HG03135 (cell line): ENCODE data around the gene ZNF383.
A peak's percentile ranks its signal among the peaks of the same experiment; 100 is the strongest.
"Not testable (repeated sequence)": the region's sequence is repeated elsewhere in the genome, so short reads cannot be mapped to it uniquely, and the experiment has no call there.

Source experiments
- ATAC-seq: cut with Tn5 transposase; IDR thresholded peaks from one replicate; pipeline ENCODE4 v1.9.1; 2021; ENCODE audit warnings: mild to moderate bottlenecking, moderate library complexity; ENCODE audit not compliant: unreplicated experiment

ZNF383 gene

DNA sequence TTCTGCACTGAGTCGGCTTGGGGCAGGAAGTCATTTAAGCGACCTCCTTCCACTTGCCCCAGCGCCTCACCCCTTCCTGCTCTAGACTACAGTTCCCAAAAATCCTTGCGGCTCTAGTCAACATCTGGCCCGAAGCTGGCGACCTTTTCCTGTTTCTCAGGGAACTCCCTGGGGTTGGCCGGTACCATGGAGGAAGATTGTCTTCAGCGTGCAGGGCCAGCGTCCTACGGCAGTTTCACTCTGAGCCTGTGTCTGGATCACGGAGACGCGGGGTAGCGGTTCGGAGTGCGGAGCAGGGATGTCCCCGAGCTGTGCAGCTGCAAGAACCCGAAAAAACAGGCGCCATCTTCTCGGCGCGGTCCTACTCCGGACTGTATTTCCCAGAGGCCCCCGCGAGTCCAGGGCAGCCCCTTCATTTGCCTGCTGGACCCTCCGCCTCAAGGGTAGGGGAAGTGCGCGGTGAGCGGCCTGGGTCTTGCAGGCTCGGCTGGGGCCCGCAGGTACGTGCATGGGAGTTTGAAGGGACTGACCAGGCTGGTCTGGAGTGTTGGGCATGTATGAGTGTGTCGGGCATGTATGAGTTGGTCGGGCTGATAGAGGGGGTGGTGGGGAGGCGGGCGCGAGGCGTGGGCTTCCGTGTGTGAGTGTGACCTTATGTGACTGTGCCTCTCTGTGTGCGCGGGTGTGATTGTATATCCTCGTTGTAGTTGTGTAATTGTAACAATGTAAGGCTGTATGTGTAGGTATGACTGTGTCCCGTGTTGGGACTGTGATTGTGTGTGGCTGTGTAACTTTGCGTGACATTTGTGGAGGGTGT lies at the start of gene ZNF383:
Gene ZNF383, plus strand, starts transcription at position 440 of the 817 bp plus-strand sequence. CDS start 12,240 bp downstream, outside the sequence.
- ATAC-seq: peak; percentile 85

DNA sequence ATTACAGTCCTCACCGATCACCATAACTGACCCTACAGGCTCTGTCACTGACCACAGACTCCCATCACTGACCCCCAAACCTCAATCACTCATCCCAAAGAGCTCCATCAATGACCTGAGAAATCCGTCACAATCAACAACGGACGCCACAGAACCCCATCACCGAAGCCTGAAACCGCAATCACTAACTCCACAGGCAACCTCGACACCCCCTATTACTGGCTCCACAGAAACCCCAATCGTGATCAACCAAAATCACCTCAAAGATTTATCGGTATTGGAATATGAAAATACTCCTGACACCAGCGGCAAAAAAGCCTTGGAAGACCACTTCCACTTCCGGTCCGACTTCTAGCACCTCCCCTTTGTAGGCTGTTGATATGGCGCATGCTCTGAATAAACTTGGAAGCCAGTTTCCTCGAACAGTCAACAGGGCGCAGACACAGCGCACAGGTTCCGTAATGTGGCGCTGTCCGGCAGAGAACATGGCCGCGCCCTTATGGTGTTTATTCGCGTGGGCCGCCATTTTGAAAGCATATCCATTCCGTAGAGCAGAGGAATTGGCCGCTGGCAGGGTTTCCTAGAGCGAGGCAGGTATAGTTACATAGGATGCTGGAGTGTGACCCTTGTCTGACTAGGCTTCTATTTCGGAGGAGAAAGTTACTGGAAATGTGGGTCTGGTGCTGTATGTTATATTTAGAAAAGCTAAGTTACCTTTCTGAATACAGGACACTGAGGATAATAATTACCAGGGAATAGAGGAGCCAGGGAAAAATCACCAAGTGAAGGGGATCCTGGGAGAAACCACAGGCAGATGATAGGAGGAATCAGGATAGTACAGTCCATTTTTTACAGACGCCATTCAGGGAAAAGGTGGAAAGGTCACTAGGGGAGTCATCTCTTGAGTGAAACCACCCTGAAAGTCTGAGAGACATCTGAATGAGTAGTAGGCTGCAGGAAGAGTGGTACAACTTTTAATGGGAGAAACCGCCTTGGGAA lies 45.3 kb upstream of the ZNF383 start, which contains the start of gene ZNF585A:
Gene ZNF585A, minus strand, starts transcription at position 328 of the 999 bp plus-strand sequence. CDS start 2,785 bp downstream, outside the sequence.
- ATAC-seq: peak; percentile 95

DNA sequence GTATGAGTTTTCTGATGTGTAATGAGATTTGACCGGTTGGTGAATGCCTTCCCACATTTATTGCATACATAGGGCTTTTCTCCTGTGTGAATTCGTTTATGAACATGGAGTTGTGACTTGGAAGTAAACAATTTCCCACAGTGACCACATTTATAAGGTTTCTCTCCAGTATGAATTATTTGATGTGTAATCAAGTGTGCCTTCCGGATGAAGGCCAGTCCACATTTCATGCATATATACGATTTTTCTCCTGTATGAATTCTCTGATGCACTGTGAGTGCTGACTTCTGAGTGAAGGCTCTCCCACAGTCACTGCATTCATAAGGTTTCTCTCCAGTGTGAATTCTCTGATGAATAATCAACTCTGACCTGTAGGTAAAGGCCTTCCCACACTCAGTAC lies 31.9 kb upstream of the ZNF383 start:
- not testable (repeated sequence) for ATAC-seq

DNA sequence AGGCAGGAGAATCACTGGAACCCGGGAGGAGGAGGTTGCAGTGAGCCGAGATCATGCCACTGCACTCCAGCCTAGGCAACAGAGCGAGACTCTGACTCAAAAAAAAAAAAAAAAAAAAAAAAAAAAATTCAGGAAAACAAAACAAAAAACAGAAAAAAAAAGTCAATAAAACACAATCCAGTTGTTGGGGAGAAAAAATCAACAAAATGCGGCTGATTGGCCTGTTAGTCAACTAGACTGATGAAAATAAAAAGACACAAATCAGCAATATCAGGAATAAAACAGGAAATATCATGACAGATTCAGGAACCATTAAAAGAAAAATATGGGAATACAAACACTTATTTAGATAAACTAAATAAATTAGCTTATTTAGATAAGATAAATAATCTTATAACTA lies 22.8 kb upstream of the ZNF383 start:
- ATAC-seq: not testable (repeated sequence)

DNA sequence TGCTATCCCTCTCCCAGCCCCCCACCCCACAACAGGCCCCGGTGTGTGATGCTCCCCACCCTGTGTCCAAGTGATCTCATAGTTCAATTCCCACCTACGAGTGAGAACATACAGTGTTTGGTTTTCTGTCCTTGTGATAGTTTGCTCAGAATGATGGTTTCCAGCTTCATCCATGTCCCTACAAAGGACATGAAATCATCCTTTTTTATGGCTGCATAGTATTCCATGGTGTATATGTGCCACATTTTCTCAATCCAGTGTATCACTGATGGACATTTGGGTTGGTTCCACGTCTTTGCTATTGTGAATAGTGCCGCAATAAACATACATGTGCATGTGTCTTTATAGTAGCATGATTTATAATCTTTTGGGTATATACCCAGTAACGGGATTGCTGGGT lies 20.9 kb upstream of the ZNF383 start:
- not testable (repeated sequence) for ATAC-seq

DNA sequence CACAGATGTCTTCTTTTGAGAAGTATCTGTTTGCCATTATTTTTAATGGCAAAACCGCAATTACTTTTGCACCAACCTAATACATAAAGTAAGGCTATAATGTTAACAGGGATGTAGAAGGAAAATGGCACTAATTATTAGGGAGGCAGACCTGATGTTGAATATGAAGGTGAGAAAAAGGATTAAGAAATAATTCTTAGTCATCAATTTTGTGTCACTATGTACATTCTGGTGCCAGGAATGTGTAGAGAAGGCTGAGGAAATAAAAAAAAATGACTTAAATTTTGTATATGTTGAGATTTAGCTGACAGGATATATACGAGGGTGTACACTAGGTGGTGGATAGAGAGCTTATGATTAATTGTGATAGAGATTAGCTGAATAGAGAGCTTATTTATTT lies 20.2 kb upstream of the ZNF383 start:
- no peak for ATAC-seq

DNA sequence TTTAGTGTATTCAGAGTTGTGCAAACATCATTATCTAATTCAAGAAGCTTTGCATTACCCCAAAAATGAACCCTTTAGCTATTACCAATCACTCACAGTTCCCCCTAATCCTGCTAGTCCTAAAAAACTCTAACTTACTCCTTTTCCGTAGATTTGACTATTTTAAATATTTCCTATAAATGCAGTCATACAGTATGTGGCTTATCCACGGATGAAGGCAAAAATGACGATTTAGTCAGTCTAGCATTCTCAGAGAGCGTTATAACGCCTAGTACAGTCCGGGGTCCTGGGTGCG lies 587 bp upstream of the ZNF383 start:
- ATAC-seq: no peak

DNA sequence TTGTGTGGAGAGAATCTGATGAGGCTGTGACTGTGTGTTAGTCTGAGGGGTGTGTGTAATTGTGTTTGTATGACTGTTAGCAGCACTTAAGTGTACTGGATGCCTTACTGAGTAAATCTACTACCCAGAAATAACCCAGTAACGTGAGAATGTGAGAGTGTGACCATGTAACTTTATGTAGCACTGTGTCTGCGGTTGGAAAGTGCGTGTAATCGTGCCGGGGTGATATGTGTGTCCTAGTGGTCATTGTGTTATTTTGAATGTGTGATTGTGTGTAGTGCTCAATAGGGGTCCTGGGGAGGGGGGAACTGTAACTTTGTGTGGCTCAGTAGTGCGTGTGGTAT lies 550 bp downstream of the ZNF383 start:
- no peak for ATAC-seq

DNA sequence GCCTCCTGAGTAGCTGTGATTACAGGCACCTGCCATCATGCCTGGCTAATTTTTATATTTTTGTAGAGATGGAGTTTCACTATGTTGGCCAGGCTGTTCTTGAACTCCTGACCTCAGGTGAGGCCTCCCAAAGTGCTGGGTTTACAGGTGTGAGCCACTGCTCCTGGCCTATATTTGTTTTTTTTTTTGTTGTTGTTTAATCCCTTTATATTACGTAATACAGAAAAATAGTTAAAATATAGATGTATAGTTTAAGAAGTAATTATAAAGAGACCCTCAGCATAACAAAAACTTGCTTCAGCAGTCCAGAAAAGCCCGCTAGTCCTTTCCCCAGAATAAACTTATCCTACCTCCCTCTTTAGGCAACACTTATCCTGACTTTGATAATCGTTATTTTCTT lies 2.4 kb downstream of the ZNF383 start:
- no peak for ATAC-seq

DNA sequence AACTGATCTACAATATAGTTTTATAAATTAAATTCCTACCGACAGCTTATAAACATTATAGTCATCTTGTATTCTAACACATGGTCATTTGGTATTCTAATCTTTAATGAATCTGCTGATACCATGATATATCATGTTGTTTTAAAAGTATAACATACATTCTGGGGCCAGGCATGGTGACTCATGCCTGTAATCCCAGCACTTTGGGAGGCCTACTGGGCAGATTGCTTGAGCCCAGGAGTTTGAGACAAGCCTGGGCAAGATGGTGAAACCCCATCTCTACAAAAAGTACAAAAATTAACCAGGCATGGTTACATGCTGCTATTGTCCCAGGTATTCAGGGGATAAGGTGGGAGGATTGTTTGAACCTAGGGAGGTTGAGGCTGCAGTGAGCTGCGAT lies 3.1 kb downstream of the ZNF383 start:
- ATAC-seq: no peak

DNA sequence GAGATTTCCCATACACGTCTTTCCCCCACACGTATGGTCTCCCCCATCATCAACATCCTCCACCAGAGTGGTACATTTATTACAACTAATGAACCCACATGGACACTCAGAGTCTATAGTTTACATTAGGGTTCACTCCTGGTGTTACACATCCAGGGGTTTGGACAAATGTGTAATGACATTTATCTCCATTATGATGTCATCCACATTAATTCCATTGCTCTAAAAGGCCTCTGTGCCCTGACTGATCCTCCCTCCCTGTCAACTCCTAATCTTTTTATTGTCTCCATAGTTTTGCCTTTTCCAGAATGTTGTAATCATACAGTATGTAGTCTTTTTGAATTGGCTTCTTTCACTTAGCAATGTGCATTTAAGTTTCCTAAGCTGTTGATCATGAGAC lies 8.2 kb downstream of the ZNF383 start:
- ATAC-seq: no peak

DNA sequence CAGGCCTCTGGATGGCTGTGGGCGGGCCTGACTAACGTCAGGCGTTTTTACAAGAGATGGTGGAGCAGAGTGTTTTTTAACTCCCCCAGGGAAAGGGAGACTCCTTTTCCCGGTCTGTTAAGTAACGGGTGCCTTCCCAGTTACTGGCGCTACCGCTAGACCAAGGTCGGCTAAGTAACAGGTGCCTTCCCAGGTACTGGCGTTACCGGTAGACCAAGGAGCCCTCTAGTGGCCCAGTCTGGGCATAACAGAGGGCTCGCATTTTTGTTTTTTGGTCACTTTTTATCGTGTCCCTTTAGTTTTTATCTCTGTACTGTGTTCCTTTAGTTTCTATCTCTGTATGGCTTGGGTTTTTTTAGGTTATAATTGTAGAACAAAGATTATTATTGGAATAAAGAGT lies 10.0 kb downstream of the ZNF383 start:
- no peak for ATAC-seq

DNA sequence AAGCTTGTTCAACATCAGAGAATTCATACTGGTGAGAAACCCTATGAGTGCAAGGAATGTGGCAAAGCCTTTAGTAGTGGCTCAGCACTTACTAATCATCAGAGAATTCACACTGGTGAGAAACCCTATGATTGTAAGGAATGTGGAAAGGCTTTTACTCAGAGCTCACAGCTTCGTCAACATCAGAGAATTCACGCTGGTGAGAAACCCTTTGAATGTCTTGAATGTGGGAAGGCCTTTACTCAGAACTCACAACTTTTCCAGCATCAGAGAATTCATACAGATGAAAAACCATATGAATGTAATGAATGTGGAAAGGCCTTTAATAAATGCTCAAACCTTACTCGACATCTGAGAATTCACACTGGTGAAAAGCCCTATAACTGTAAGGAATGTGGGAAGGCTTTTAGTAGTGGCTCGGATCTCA lies 25.2 kb downstream of the ZNF383 start:
- ATAC-seq: no peak

DNA sequence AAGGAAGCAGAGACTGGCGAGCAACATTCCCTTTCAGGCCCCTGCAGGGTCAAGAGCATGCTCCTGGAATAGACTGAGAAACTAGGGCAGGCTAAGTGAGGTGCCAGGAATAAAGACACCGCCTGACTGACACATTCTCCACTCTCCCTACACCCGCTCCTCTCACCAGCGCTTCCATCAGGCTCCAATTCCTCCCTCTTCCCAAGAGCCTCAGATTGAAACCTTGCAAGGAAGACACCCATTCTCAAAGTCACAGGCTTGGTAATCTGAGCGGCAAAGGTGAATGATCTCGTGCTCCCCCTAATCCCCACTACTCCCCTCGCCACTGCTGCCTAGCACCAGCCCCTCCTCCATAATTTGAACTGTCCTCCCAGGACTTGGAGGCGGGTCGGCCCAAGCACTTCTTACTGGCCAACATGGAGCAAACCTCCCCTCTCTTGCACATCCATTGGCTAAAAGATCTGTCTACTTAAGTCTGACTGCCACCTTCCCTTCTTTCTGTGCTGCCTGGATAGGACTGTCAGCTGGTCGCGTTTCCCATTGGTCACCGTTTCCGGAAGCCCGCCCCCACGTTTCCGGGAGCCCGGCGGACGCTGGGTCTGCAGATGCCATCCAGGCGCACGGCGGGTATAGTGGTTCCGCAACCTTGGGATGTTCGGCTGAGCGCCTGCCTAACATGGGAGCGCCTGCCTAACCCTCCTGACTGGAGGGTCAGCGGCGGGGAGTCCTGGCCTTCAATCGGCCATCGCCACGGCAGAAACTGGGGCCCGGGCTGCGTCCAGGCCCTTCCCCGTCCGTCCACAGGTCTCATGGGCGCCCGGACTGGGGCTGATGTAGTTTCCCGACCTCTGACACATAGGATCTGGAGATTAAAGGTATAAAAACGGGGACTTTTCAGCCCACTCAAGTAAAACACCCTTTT lies 33.6 kb downstream of the ZNF383 start:
- no peak for ATAC-seq

DNA sequence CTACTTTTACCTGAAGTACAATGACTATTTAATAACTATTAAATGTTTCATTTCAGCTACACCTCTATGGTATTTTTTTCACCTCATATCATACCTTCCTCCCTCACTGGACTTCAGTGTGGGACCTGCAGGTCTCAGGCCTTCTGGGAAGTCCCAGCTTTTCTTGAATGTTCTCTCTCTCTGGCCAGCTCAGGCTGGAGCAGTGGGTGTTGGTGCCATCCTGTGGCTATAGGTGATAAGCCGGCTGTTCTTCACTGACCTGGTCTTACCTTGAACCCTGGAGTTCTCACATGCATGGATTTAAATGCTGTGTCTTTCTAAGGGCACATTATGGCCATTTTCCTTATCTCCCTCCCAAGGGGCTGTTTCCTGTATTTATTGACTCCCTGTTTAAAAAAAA lies 45.0 kb downstream of the ZNF383 start:
- not testable (repeated sequence) for ATAC-seq

DNA sequence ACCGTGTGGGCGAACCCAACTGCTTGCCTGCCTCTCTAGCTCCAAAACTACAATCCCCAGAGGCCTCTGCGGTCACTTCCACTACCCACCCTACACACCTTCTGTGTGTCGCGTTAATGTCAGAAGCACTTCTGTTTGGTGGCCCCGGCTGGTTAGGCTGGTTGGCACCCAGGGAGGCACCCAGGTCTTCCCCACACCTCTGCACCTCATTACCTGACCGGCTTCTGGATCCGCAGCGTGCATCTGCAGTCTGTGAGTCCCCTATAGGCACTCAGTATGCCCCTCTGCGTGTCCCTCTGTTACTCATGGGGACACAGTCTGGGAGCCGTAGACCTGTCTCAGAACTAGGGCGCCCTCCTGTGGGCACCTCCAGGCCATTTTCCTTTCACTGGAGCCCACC lies 49.0 kb downstream of the ZNF383 start:
- not testable (repeated sequence) for ATAC-seq

DNA sequence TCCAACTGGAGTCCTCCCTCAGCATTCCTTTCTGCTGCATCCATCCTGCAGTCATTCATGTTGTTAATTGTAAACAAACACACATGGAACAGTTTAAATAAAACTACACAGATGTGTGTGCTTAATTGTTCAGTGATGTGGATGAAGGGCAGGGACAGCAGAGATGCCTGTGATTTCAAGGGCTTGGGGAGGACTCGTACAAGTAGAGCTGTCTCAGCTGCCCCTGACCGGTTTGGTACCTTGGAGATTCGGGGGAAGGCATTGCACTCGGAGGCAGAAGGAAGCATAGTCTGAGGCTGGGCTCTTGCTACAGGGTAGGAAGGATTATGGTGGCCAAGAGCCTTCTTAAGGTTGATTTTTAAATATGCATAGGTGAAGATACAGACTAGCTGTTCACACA lies 49.7 kb downstream of the ZNF383 start:
- ATAC-seq: not testable (repeated sequence)

DNA sequence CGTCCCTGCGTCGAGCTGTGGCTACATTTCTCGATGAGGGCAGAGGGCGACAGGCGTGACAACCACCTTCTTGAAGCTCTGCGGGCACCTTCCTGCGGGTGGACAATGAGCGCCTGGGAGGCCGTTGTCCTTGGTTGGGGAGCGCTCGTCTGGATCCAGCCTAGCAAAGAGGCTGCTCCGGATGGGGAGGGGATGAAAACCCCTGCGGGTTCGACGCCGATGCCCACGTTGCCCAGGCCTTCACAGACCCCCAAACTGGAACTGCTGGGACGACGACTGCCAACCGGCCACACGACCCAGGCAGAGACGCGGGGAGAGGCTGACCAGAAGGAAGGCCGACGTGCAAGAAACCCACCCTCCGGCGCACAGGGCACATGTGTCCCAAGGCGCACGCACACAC lies 62.6 kb downstream of the ZNF383 start:
- not testable (repeated sequence) for ATAC-seq

DNA sequence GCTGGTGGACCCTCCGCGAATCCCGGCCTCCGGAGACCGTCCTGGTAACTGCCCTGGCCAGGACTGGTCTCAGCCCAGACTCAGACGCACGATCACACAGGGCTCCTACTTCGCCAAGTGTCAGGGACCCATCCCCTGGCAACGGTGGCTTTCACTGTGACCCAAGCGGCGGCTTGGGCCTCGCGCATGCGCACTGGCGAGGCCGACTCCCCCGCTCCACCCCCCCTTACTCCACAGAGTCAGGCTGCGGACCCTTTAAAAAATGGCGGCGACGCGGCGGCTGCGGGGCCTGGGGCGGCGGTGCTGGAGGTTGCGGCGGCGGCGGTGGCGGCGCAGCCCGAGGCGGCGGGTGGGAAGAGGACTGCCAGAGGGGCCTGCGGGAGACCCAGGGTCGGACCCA lies 66.0 kb downstream of the ZNF383 start:
- not testable (repeated sequence) for ATAC-seq

DNA sequence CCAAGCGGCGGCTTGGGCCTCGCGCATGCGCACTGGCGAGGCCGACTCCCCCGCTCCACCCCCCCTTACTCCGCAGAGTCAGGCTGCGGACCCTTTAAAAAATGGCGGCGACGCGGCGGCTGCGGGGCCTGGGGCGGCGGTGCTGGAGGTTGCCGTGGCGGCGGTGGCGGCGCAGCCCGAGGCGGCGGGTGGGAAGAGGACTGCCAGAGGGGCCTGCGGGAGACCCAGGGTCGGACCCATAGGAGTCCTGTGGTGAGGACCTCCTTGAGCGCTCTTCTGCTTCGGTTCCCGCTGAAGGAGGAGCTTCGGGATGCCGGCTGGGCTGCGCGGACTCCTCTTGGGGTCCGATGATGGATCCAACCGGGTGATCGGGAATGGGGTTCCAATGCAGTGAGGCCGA lies 71.2 kb downstream of the ZNF383 start:
- ATAC-seq: not testable (repeated sequence)
